Natural killer cell (primary cell): ENCODE results near the gene TMEM176A. TPM values are rescaled to one million over a fixed set of nuclear protein-coding genes. Genes with fewer than 3 reads are reported as not detected.

Experiments
- ATAC-seq, 3 donors: fragments of 150-1000 bp in 2 of 3; fragments of 200-7000 bp in 1 of 3; cut with Tn5 transposase; 1 replicate in 1 of 3; 2 replicates in 2 of 3; pipeline ENCODE4 v1.10.0; 2021; ENCODE audit warnings: mild to moderate bottlenecking in 2 of 3, moderate library complexity in 2 of 3
- DNase-seq, 2 donors: peaks; one replicate each; pipeline versions ENCODE4 v3.0.0 to v3.0.0-alpha.2; 2013 to 2021; ENCODE audit warnings: mixed read lengths in 1 of 2
- H3K27ac ChIP-seq: one replicate; pipeline ENCODE4 v1.5.1; 2013; ENCODE audit warnings: mild to moderate bottlenecking, low read length
- H3K27me3 ChIP-seq: one replicate; pipeline ENCODE4 v1.6.1; 2013; ENCODE audit warnings: low read length; ENCODE audit not compliant: control insufficient read depth, insufficient read depth
- H3K36me3 ChIP-seq: one replicate; pipeline ENCODE4 v1.6.1; 2013; ENCODE audit warnings: low read length; ENCODE audit not compliant: control insufficient read depth, insufficient read depth
- H3K4me1 ChIP-seq: one replicate; pipeline ENCODE4 v1.6.1; 2013; ENCODE audit warnings: low read length; ENCODE audit not compliant: control insufficient read depth, insufficient read depth
- H3K4me3 ChIP-seq: one replicate; pipeline ENCODE4 v1.5.1; 2013; ENCODE audit warnings: low read length
- H3K9me3 ChIP-seq: one replicate; pipeline ENCODE4 v1.6.1; 2013; ENCODE audit warnings: low read length; ENCODE audit not compliant: control insufficient read depth, insufficient read depth
- H3K27ac Mint-ChIP-seq, 2 donors: one replicate each; pipeline ENCODE4 v1.8.0; 2022; ENCODE audit warnings: mild to moderate bottlenecking in 2 of 2, mixed read lengths in 2 of 2, moderate library complexity in 1 of 2
- H3K27me3 Mint-ChIP-seq, 2 donors: one replicate each; pipeline ENCODE4 v1.8.0; 2022; ENCODE audit warnings: low read depth in 2 of 2, mixed read lengths in 2 of 2
- H3K36me3 Mint-ChIP-seq: one replicate; pipeline ENCODE4 v1.8.0; 2022; ENCODE audit warnings: mixed read lengths
- H3K4me1 Mint-ChIP-seq, 2 donors: one replicate each; pipeline ENCODE4 v1.8.0; 2022; ENCODE audit warnings: mixed read lengths in 2 of 2
- H3K4me3 Mint-ChIP-seq: one replicate; pipeline ENCODE4 v1.8.0; 2022; ENCODE audit warnings: mild to moderate bottlenecking, moderate library complexity, mixed read lengths
- H3K9me3 Mint-ChIP-seq, 2 donors: one replicate each; pipeline ENCODE4 v1.8.0; 2022; ENCODE audit warnings: mixed read lengths in 2 of 2
- CTCF ChIP-seq: fragments of 200-600 bp; IDR thresholded peaks from one replicate; pipeline ENCODE4 v1.8.0; 2022; ENCODE audit warnings: antibody characterized with exemption
- WGBS: methylation state at CpG from one replicate; pipeline ENCODE4 v1.1.7; 2013; ENCODE audit warnings: missing lambda C conversion rate; ENCODE audit not compliant: insufficient coverage; 5-methylcytosine and 5-hydroxymethylcytosine counted together
- intact Hi-C: fragments of 100-400 bp; cut with micrococcal nuclease; formaldehyde crosslinking; loops from one replicate; pipeline ENCODE4 v1.14.2; 2022
- total RNA-seq, 4 donors: library from RNA; stranded (reverse); fragments of 120-200 nt in 1 of 4; gene quantifications; one replicate each; pipeline versions ENCODE4 v1.2.3 to v1.2.4, GENCODE V29; 2013 to 2022

TMEM176A gene
- total RNA-seq, 3 donors from 2014 or later (not counting 1 experiment from before 2014, with no cell fraction given), result 2.0 TPM; not detected in 2

DNA sequence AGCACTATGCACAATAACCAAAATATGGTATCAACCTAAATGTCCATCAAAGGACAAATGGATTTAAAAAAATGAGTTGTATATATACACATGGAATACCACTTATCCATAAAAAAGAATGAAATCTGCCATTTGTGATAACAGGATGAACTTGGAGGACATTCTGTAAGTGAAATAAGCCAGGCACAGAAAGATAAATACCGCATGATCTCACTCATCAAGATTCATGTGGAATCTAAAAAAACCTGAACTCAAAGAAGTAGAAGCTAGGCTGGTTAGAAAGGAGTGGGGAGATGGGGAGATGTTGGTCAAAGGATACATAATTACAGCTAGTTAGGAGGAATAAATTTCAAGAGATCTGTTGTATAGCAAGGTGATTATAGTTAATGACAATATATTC lies 34.5 kb downstream of the TMEM176A start:
- ATAC-seq, result no peak
- H3K9me3 ChIP-seq, result no peaks in the 10 kb centered on the region
- Mint-ChIP-seq H3K9me3 (no peaks in the 10 kb centered on the region), H3K27ac (no peak overlapping the region), H3K4me3 (no peak overlapping the region), H3K36me3 (no peaks in the 10 kb centered on the region), H3K4me1 (no peaks in the 10 kb centered on the region), H3K27me3 (peaks cover 30 to 37% of the 10 kb centered on the region in 2 donors)
- H3K4me1 ChIP-seq, result no peaks in the 10 kb centered on the region
- no peak for DNase-seq
- 100% methylated on average over 1 of the region's 1 CpG for WGBS
- no peak overlapping the region for H3K4me3 ChIP-seq
- intact Hi-C loops, result no loop called here
- no peak for TF ChIP-seq CTCF
- H3K27me3 ChIP-seq, result peaks cover 2% of the 10 kb centered on the region
- no peaks in the 10 kb centered on the region for H3K36me3 ChIP-seq
- H3K27ac ChIP-seq, result no peak overlapping the region

DNA sequence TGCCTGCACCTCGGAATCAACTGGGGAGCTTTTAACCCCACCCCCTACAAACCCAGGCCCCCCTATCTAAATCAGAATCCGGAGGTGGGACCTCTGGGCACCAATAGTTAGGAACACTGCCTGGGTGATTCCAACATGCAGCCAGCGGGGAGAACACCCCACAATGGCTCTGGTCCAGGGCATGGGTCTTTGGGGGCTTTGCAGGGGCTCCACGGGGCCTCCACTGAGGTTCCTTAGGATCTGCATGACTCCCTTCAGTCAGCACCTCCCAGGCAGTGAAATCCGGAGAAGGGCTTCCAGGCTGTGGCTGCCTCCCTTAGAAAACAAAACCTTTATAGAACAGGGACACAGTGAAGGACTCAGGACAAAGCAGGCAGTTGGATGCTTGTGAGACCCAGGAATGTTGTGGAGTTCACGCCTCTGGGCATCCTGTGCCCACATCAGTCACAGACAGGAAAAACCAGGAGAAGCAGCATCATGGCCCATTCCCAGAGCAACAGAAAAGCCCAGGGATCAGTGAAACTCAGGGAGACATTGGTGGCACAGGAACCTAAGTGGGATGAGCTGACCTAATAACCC lies 35.2 kb downstream of the TMEM176A start:
- Mint-ChIP-seq H3K27ac (no peak overlapping the region), H3K4me3 (no peak overlapping the region), H3K27me3 (peaks cover 28 to 36% of the 10 kb centered on the region in 2 donors), H3K4me1 (no peaks in the 10 kb centered on the region), H3K9me3 (no peaks in the 10 kb centered on the region), H3K36me3 (no peaks in the 10 kb centered on the region)
- TF ChIP-seq CTCF, result no peak
- WGBS, result 87% methylated on average over 6 of the region's 6 CpGs
- intact Hi-C loops, result no loop called here
- DNase-seq (no peak), ATAC-seq (no peak)
- no peaks in the 10 kb centered on the region for H3K4me1 ChIP-seq
- H3K36me3 ChIP-seq, result no peaks in the 10 kb centered on the region
- H3K27ac ChIP-seq, result no peak overlapping the region
- H3K4me3 ChIP-seq, result no peak overlapping the region
- peaks cover 2% of the 10 kb centered on the region for H3K27me3 ChIP-seq
- no peaks in the 10 kb centered on the region for H3K9me3 ChIP-seq

DNA sequence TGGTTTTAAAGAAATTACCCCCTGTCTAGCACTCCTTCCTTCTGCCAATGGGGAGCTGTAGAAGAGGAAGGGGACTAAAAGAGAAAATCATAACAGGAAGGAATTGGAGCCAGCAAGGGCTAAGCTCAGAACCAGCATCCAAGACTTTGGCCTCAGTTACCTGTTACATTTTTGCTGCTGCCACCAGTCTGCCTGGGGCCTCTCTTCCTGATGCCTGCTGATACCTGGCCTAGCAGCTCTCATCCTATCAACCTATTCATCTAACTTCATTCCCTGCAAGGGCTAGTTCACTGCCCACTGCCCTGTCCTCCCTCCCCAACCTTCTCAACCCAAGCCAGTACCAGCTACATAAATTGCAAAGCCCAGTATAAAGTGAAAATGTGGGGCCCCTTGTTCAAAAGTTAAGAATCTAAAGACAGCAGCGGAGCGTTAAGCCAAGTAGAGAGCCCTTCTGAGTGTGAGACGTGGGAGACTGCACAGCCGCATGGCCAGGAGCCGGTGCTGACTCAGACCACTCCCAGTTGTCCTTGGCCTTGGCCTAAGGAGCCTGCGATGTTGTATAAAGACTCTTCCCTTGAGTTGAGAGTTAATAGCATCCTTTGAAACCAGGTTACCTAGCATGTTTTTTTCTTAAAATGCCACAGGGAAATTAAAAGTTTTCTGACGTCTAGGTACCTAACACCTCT lies 38.5 kb downstream of the TMEM176A start:
- H3K27ac Mint-ChIP-seq, result no peak overlapping the region
- intact Hi-C loops, result no loop called here
- DNase-seq, result no peak

More for the DNA sequence above, 38.5 kb downstream of the TMEM176A start:
- no peaks in the 10 kb centered on the region for H3K36me3 Mint-ChIP-seq
- no peak for ATAC-seq
- H3K4me3 Mint-ChIP-seq, result no peak overlapping the region
- no peak overlapping the region for H3K4me3 ChIP-seq
- H3K9me3 ChIP-seq, result no peaks in the 10 kb centered on the region
- H3K9me3 Mint-ChIP-seq, result no peaks in the 10 kb centered on the region
- no peak overlapping the region for H3K27ac ChIP-seq
- TF ChIP-seq CTCF, result no peak
- peaks cover 13 to 27% of the 10 kb centered on the region in 2 donors for H3K27me3 Mint-ChIP-seq
- no peaks in the 10 kb centered on the region for H3K4me1 Mint-ChIP-seq
- 93% methylated on average over 7 of the region's 7 CpGs for WGBS
- H3K4me1 ChIP-seq, result no peaks in the 10 kb centered on the region
- no peaks in the 10 kb centered on the region for H3K27me3 ChIP-seq
- H3K36me3 ChIP-seq, result no peaks in the 10 kb centered on the region
